GM23338 (cell line): ENCODE data around the gene JARID2.

Experiments
- CREB1 ChIP-seq: fragments of 250-450 bp; sonication (Bioruptor Pico); IDR thresholded peaks from 2 replicates; pipeline ENCODE4 v1.5.0; 2020; ENCODE audit warnings: low read depth, mild to moderate bottlenecking, moderate library complexity
- CTCF ChIP-seq, 2 experiments: fragments of 200-600 bp in 1 of 2; sonication (generic) in 1 of 2; conservative IDR thresholded peaks; 2 replicates each; pipeline versions ENCODE4 v1.5.1 to v1.6.1; 2016 to 2017; ENCODE audit warnings: antibody characterized with exemption in 2 of 2, low read depth in 2 of 2, mild to moderate bottlenecking in 2 of 2, moderate library complexity in 1 of 2
- ETS1 ChIP-seq: IDR thresholded peaks from 2 replicates; pipeline ENCODE4 v1.6.1; 2016; ENCODE audit warnings: antibody characterized with exemption
- EZH2 ChIP-seq: fragments of 200-600 bp; sonication (generic); IDR thresholded peaks from one replicate; pipeline ENCODE4 v1.8.0; 2017; ENCODE audit warnings: antibody characterized with exemption, mild to moderate bottlenecking, low read depth; ENCODE audit not compliant: unreplicated experiment
- EZH2phosphoT487 ChIP-seq: fragments of 200-600 bp; sonication (generic); IDR thresholded peaks from one replicate; pipeline ENCODE4 v1.8.1; 2018; ENCODE audit warnings: antibody characterized with exemption; ENCODE audit not compliant: unreplicated experiment
- POLR2AphosphoS5 ChIP-seq: IDR thresholded peaks from 2 replicates; pipeline ENCODE4 v1.6.1; 2016; ENCODE audit warnings: antibody characterized with exemption, low read depth
- REST ChIP-seq: IDR thresholded peaks from one replicate; pipeline ENCODE4 v1.6.1; 2018; ENCODE audit warnings: antibody characterized with exemption; ENCODE audit not compliant: unreplicated experiment

GRCh38 chr6:15352845-15353244 is 107.0 kb downstream of the JARID2 start:
- TF ChIP-seq CTCF (conservative IDR thresholded peaks at IDR 0.05; ENCODE audit: low read depth in 2 of 2) (no peak), CREB1 (CRISPR knock-in tag) (no peak), EZH2 (no peak), POLR2AphosphoS5 (no peak), ETS1 (no peak), REST (no peak), EZH2phosphoT487 (no peak)
